K562 (cell line): ENCODE results near the gene TTLL4. TPM values are rescaled to one million over a fixed set of nuclear protein-coding genes. Genes with fewer than 3 reads are reported as not detected.

ENCODE experiments used
- KDM5B ChIP-seq: fragments of 200-600 bp; sonication (generic); IDR thresholded peaks from 2 replicates; pipeline ENCODE4 v1.6.1; 2012; ENCODE audit warnings: low read depth, mild to moderate bottlenecking, moderate library complexity, low read length, control low read depth, inconsistent platforms; ENCODE audit not compliant: insufficient replicate concordance
- MCM7 ChIP-seq, 2 experiments: fragments of 450-650 bp; IDR thresholded peaks; 2 replicates each; pipeline ENCODE4 v1.6.1; 2016 to 2018
- NCOA1 ChIP-seq: fragments of 450-650 bp; IDR thresholded peaks from 2 replicates; pipeline ENCODE4 v1.6.1; 2016; ENCODE audit warnings: low read depth
- NEUROD1 ChIP-seq: fragments of 150-350 bp; IDR thresholded peaks from 2 replicates; pipeline ENCODE4 v1.6.1; 2014; ENCODE audit warnings: borderline replicate concordance, low read length, low read depth; ENCODE audit not compliant: partially characterized antibody
- NR2C2 ChIP-seq, 2 experiments: fragments of 200-800 bp in 1 of 2; sonication (Bioruptor generic) in 1 of 2; sonication (generic) in 1 of 2; formaldehyde crosslinking in 1 of 2; IDR thresholded peaks; 2 replicates each; pipeline versions ENCODE4 v1.6.1 to v1.8.0; 2016 to 2022; ENCODE audit warnings: mild to moderate bottlenecking in 1 of 2, missing compliant biosample characterization in 1 of 2, missing genetic modification characterization in 1 of 2, missing genetic modification reagents in 1 of 2
- PHF8 ChIP-seq: fragments of 200-600 bp; sonication (generic); IDR thresholded peaks from 2 replicates; pipeline ENCODE4 v1.6.1; 2012; ENCODE audit warnings: mixed run types, mild to moderate bottlenecking, inconsistent platforms, low read length, moderate library complexity, borderline replicate concordance
- RBM22 ChIP-seq: fragments of 200-400 bp; formaldehyde crosslinking; IDR thresholded peaks from 2 replicates; pipeline ENCODE4 v1.6.1; 2018; ENCODE audit warnings: low read length, low read depth; ENCODE audit not compliant: poor library complexity, severe bottlenecking
- RFX1 ChIP-seq: fragments of 450-650 bp; IDR thresholded peaks from 2 replicates; pipeline ENCODE4 v1.6.1; 2016; ENCODE audit warnings: mild to moderate bottlenecking, moderate library complexity
- SNIP1 ChIP-seq: fragments of 450-650 bp; IDR thresholded peaks from 2 replicates; pipeline ENCODE4 v1.7.1; 2017; ENCODE audit warnings: low read depth, mild to moderate bottlenecking
- TAF15 ChIP-seq: fragments of 200-400 bp; formaldehyde crosslinking; IDR thresholded peaks from 2 replicates; pipeline ENCODE4 v1.6.1; 2017; ENCODE audit warnings: mild to moderate bottlenecking, low read depth, low read length, moderate library complexity
- ZNF561 ChIP-seq: fragments of 450-650 bp; formaldehyde crosslinking; conservative IDR thresholded peaks from 2 replicates; pipeline ENCODE4 v1.4.0; 2020; ENCODE audit warnings: mild to moderate bottlenecking, moderate library complexity
- polyA plus RNA-seq, 8 experiments: library from polyadenylated mRNA; depleted of rRNA in 4 of 8; stranded (reverse) in 5 of 8; unstranded in 3 of 8; fragments of >200 nt; fragmentation: Nextera tagmentation in 2 of 8; fragmentation: Illumina TruSeq in 1 of 8; extraction: Ambion mirVana in 2 of 8; extraction: Trizol in 1 of 8; gene quantifications; 2 replicates each; pipeline versions ENCODE4 v1.2.1 to v1.2.3, GENCODE V29; 2011 to 2014; ENCODE audit warnings: inconsistent platforms in 1 of 8, missing spikeins in 1 of 8
- total RNA-seq, 7 experiments: library from RNA; depleted of rRNA in 6 of 7; stranded (reverse); fragments of >200 nt in 6 of 7; fragmentation: Illumina TruSeq in 2 of 7; extraction: Trizol in 2 of 7; gene quantifications; 2 replicates each; pipeline versions ENCODE4 v1.2.1 to v1.2.3, GENCODE V29; 2011 to 2021; ENCODE audit warnings: low replicate concordance in 1 of 7
- TF ChIP-seq, protein P1 (sequence below), 3 experiments: IDR thresholded peaks in 2 of 3; conservative IDR thresholded peaks in 1 of 3; 2 replicates each; pipeline ENCODE4 v1.5.1; 2011 to 2012; ENCODE audit warnings: low read length in 3 of 3, mild to moderate bottlenecking in 3 of 3, control low read depth in 2 of 3, improper control_type of control experiment in 1 of 3, inconsistent platforms in 1 of 3, low read depth in 1 of 3, mixed read lengths in 1 of 3, moderate library complexity in 1 of 3; ENCODE audit not compliant: insufficient read depth in 2 of 3
- TF ChIP-seq, protein P2 (sequence below): fragments of 450-650 bp; formaldehyde crosslinking; IDR thresholded peaks from 2 replicates; pipeline ENCODE4 v1.4.0; 2020; ENCODE audit warnings: mild to moderate bottlenecking, moderate library complexity
- TF ChIP-seq, protein P3 (sequence below): fragments of 450-650 bp; IDR thresholded peaks from 2 replicates; pipeline ENCODE4 v1.6.1; 2016; ENCODE audit warnings: mild to moderate bottlenecking, moderate library complexity

TTLL4 gene
- total and polyA plus RNA-seq, 9 of the 15 experiments (the other 6 are each of a cell fraction or from before 2014, with no cell fraction given): 12.6 to 67.5 (median 24.5) TPM

DNA sequence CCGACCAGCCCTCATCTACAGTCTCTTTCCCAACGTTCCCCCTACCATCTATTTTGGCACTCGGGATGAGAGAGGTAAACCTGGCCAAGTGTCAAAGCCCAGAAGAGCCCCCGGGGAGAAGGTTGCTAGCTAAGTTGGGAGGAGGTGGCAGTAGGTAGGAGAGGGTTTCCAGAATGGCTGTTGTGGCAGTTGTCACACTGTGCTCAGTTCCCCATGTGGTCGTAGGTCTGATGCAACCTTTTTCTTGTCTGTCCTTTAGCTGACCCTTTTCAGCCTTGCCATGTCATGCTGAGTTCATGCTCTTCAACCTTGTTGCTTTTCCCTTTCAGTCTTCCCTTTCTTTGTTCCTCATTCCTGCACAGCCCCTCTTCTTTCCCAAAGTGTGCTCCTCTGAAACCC is 34.5 kb downstream of the TTLL4 start (continued):
- TF ChIP-seq NR2C2 (CRISPR knock-in tag; IDR thresholded peaks at IDR 0.05) (no peak), NR2C2 (tag; IDR thresholded peaks at IDR 0.05) (peak; percentile 82), SNIP1 (no peak), TAF15 (no peak), NEUROD1 (no peak), ZNF561 (no peak), RFX1 (no peak), KDM5B (no peak), MCM7 (IDR thresholded peaks at IDR 0.05) (no peak), RBM22 (no peak), PHF8 (no peak), NCOA1 (0 out of 2 replicates have a peak, but pooled peaks have one; percentile 35)
- TF ChIP-seq, protein P1, sequence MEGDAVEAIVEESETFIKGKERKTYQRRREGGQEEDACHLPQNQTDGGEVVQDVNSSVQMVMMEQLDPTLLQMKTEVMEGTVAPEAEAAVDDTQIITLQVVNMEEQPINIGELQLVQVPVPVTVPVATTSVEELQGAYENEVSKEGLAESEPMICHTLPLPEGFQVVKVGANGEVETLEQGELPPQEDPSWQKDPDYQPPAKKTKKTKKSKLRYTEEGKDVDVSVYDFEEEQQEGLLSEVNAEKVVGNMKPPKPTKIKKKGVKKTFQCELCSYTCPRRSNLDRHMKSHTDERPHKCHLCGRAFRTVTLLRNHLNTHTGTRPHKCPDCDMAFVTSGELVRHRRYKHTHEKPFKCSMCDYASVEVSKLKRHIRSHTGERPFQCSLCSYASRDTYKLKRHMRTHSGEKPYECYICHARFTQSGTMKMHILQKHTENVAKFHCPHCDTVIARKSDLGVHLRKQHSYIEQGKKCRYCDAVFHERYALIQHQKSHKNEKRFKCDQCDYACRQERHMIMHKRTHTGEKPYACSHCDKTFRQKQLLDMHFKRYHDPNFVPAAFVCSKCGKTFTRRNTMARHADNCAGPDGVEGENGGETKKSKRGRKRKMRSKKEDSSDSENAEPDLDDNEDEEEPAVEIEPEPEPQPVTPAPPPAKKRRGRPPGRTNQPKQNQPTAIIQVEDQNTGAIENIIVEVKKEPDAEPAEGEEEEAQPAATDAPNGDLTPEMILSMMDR (IDR thresholded peaks at IDR 0.05 in 2 of 3, conservative IDR thresholded peaks at IDR 0.05 in 1 of 3; ENCODE audit: insufficient read depth in 2 of 3, low read depth in 1 of 3, low read length in 3 of 3): no peak
- TF ChIP-seq, protein P2, sequence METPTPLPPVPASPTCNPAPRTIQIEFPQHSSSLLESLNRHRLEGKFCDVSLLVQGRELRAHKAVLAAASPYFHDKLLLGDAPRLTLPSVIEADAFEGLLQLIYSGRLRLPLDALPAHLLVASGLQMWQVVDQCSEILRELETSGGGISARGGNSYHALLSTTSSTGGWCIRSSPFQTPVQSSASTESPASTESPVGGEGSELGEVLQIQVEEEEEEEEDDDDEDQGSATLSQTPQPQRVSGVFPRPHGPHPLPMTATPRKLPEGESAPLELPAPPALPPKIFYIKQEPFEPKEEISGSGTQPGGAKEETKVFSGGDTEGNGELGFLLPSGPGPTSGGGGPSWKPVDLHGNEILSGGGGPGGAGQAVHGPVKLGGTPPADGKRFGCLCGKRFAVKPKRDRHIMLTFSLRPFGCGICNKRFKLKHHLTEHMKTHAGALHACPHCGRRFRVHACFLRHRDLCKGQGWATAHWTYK (CRISPR knock-in tag): no peak
- TF ChIP-seq, protein P3, sequence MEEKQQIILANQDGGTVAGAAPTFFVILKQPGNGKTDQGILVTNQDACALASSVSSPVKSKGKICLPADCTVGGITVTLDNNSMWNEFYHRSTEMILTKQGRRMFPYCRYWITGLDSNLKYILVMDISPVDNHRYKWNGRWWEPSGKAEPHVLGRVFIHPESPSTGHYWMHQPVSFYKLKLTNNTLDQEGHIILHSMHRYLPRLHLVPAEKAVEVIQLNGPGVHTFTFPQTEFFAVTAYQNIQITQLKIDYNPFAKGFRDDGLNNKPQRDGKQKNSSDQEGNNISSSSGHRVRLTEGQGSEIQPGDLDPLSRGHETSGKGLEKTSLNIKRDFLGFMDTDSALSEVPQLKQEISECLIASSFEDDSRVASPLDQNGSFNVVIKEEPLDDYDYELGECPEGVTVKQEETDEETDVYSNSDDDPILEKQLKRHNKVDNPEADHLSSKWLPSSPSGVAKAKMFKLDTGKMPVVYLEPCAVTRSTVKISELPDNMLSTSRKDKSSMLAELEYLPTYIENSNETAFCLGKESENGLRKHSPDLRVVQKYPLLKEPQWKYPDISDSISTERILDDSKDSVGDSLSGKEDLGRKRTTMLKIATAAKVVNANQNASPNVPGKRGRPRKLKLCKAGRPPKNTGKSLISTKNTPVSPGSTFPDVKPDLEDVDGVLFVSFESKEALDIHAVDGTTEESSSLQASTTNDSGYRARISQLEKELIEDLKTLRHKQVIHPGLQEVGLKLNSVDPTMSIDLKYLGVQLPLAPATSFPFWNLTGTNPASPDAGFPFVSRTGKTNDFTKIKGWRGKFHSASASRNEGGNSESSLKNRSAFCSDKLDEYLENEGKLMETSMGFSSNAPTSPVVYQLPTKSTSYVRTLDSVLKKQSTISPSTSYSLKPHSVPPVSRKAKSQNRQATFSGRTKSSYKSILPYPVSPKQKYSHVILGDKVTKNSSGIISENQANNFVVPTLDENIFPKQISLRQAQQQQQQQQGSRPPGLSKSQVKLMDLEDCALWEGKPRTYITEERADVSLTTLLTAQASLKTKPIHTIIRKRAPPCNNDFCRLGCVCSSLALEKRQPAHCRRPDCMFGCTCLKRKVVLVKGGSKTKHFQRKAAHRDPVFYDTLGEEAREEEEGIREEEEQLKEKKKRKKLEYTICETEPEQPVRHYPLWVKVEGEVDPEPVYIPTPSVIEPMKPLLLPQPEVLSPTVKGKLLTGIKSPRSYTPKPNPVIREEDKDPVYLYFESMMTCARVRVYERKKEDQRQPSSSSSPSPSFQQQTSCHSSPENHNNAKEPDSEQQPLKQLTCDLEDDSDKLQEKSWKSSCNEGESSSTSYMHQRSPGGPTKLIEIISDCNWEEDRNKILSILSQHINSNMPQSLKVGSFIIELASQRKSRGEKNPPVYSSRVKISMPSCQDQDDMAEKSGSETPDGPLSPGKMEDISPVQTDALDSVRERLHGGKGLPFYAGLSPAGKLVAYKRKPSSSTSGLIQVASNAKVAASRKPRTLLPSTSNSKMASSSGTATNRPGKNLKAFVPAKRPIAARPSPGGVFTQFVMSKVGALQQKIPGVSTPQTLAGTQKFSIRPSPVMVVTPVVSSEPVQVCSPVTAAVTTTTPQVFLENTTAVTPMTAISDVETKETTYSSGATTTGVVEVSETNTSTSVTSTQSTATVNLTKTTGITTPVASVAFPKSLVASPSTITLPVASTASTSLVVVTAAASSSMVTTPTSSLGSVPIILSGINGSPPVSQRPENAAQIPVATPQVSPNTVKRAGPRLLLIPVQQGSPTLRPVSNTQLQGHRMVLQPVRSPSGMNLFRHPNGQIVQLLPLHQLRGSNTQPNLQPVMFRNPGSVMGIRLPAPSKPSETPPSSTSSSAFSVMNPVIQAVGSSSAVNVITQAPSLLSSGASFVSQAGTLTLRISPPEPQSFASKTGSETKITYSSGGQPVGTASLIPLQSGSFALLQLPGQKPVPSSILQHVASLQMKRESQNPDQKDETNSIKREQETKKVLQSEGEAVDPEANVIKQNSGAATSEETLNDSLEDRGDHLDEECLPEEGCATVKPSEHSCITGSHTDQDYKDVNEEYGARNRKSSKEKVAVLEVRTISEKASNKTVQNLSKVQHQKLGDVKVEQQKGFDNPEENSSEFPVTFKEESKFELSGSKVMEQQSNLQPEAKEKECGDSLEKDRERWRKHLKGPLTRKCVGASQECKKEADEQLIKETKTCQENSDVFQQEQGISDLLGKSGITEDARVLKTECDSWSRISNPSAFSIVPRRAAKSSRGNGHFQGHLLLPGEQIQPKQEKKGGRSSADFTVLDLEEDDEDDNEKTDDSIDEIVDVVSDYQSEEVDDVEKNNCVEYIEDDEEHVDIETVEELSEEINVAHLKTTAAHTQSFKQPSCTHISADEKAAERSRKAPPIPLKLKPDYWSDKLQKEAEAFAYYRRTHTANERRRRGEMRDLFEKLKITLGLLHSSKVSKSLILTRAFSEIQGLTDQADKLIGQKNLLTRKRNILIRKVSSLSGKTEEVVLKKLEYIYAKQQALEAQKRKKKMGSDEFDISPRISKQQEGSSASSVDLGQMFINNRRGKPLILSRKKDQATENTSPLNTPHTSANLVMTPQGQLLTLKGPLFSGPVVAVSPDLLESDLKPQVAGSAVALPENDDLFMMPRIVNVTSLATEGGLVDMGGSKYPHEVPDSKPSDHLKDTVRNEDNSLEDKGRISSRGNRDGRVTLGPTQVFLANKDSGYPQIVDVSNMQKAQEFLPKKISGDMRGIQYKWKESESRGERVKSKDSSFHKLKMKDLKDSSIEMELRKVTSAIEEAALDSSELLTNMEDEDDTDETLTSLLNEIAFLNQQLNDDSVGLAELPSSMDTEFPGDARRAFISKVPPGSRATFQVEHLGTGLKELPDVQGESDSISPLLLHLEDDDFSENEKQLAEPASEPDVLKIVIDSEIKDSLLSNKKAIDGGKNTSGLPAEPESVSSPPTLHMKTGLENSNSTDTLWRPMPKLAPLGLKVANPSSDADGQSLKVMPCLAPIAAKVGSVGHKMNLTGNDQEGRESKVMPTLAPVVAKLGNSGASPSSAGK: peak; percentile 52; the same call in 1 of the 2 replicates
